ENCODE data around the gene UCP3. TPM values are rescaled to one million over a fixed set of nuclear protein-coding genes. Genes with fewer than 3 reads are reported as not detected.

Gene UCP3
- total RNA-seq, 2 donors from 2014 or later: 0.55 to 6.8 TPM

- intact Hi-C loops (cut with DNase I): no loop called here
- no peaks in the 10 kb centered on the region for H3K27me3 ChIP-seq (replicated peaks; ENCODE audit: insufficient read depth)
- no peaks in the 10 kb centered on the region for H3K9me3 ChIP-seq
- no peaks in the 10 kb centered on the region for H3K36me3 ChIP-seq
- no peak overlapping the region for H3K27ac ChIP-seq
- TF ChIP-seq POLR2AphosphoS5 (IDR thresholded peaks at IDR 0.05) (no peak), POLR2A (IDR thresholded peaks at IDR 0.05) (no peak)
- TF ChIP-seq, protein P1, sequence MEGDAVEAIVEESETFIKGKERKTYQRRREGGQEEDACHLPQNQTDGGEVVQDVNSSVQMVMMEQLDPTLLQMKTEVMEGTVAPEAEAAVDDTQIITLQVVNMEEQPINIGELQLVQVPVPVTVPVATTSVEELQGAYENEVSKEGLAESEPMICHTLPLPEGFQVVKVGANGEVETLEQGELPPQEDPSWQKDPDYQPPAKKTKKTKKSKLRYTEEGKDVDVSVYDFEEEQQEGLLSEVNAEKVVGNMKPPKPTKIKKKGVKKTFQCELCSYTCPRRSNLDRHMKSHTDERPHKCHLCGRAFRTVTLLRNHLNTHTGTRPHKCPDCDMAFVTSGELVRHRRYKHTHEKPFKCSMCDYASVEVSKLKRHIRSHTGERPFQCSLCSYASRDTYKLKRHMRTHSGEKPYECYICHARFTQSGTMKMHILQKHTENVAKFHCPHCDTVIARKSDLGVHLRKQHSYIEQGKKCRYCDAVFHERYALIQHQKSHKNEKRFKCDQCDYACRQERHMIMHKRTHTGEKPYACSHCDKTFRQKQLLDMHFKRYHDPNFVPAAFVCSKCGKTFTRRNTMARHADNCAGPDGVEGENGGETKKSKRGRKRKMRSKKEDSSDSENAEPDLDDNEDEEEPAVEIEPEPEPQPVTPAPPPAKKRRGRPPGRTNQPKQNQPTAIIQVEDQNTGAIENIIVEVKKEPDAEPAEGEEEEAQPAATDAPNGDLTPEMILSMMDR (IDR thresholded peaks at IDR 0.05): no peak
- WGBS: 93% methylated on average over 5 of the region's 5 CpGs
- H3K4me1 ChIP-seq (replicated peaks): no peaks in the 10 kb centered on the region
- H3K4me3 ChIP-seq: no peak overlapping the region
- DNase-seq (ENCODE audit: low spot score): no peak
These were observed 40.1 kb upstream of the UCP3 start for GRCh38 chr11:74048993-74049392.

GRCh38 chr11:74044538-74044937 is 35.7 kb upstream of the UCP3 start:
- DNase-seq (ENCODE audit: low spot score): no peak
- Histone ChIP-seq H3K27ac (no peak overlapping the region), H3K36me3 (peaks cover 0 to 3% of the 10 kb centered on the region in 2 donors), H3K9me3 (no peaks in the 10 kb centered on the region), H3K4me1 (replicated peaks) (no peaks in the 10 kb centered on the region), H3K4me3 (no peak overlapping the region), H3K27me3 (replicated peaks; ENCODE audit: insufficient read depth) (no peaks in the 10 kb centered on the region)
- TF ChIP-seq POLR2AphosphoS5 (IDR thresholded peaks at IDR 0.05): no peak
- TF ChIP-seq, protein P1 (IDR thresholded peaks at IDR 0.05): no peak
- TF ChIP-seq POLR2A (IDR thresholded peaks at IDR 0.05): no peak
- intact Hi-C loops (cut with DNase I): no loop called here
- 79% methylated on average over 2 of the region's 2 CpGs for WGBS

- Histone ChIP-seq H3K4me1 (replicated peaks) (no peaks in the 10 kb centered on the region), H3K36me3 (peaks cover 0 to 3% of the 10 kb centered on the region in 2 donors), H3K27me3 (replicated peaks; ENCODE audit: insufficient read depth) (no peaks in the 10 kb centered on the region), H3K4me3 (no peak overlapping the region), H3K27ac (no peak overlapping the region), H3K9me3 (no peaks in the 10 kb centered on the region)
- WGBS: 100% methylated on average over 1 of the region's 1 CpG
- no peak for TF ChIP-seq POLR2AphosphoS5 (IDR thresholded peaks at IDR 0.05)
- TF ChIP-seq POLR2A (IDR thresholded peaks at IDR 0.05): no peak
- TF ChIP-seq, protein P1 (IDR thresholded peaks at IDR 0.05): no peak
- DNase-seq (ENCODE audit: low spot score): no peak
- intact Hi-C loops (cut with DNase I): no loop called here
These were observed 34.6 kb upstream of the UCP3 start for GRCh38 chr11:74043450-74043849.

DNA sequence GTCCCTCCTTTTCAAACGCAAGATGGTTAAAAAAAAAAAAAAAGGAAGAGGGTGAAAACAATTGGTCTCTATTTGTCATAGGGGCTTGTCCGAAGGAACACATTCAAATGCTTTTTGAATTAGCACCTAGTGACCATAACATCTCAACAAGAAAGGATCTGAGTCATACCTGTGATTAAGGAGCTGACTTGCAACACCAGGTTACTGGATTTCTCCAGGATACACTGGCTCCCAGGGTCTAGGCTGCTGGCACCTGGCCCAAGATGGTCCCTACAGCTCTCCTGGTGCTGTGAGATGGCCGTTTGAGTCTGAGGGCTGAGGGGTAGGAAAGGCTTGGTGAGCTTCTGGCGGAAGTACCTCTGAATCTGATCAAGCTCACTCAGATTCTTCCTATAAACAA is 28.4 kb upstream of the UCP3 start:
- Histone ChIP-seq H3K36me3 (peaks cover 0 to 10% of the 10 kb centered on the region in 2 donors), H3K9me3 (no peaks in the 10 kb centered on the region), H3K4me3 (no peak overlapping the region), H3K27me3 (replicated peaks; ENCODE audit: insufficient read depth) (no peaks in the 10 kb centered on the region), H3K4me1 (replicated peaks) (no peaks in the 10 kb centered on the region), H3K27ac (no peak overlapping the region)
- 82% methylated on average over 4 of the region's 4 CpGs for WGBS
- TF ChIP-seq POLR2AphosphoS5 (IDR thresholded peaks at IDR 0.05) (no peak), POLR2A (IDR thresholded peaks at IDR 0.05) (no peak)
- TF ChIP-seq, protein P1 (IDR thresholded peaks at IDR 0.05): no peak
- no peak for DNase-seq (ENCODE audit: low spot score)
- intact Hi-C loops (cut with DNase I): no loop called here

DNA sequence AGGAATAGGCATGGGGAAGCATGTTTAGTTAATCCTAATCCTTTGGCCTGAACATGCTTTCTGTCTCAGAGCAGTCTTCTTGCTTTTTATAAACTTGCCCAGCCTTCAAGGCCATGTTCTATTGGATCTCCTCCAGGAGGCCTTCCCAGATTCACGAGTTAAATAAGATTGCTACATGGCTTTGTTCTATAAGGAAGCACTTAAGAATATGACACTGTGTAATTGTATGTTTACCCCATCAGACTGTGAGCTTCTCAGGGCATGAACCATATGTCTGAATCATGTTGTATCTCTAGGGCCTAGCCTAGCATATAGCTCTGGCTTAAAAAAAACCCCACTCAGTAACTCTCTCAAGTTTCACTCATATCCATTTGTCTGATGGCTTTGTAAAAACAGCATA is 26.4 kb upstream of the UCP3 start:
- no peaks in the 10 kb centered on the region for H3K9me3 ChIP-seq
- no peaks in the 10 kb centered on the region for H3K4me1 ChIP-seq (replicated peaks)
- no peak overlapping the region for H3K27ac ChIP-seq
- DNase-seq (ENCODE audit: low spot score): no peak
- H3K27me3 ChIP-seq (replicated peaks; ENCODE audit: insufficient read depth): no peaks in the 10 kb centered on the region
- TF ChIP-seq, protein P1 (IDR thresholded peaks at IDR 0.05): no peak
- TF ChIP-seq POLR2A (IDR thresholded peaks at IDR 0.05) (no peak), POLR2AphosphoS5 (IDR thresholded peaks at IDR 0.05) (peak; percentile 53)
- 35% methylated on average over 1 of the region's 1 CpG for WGBS
- H3K4me3 ChIP-seq: no peak overlapping the region
- peaks cover 0 to 7% of the 10 kb centered on the region in 2 donors for H3K36me3 ChIP-seq
- intact Hi-C loops (cut with DNase I): no loop called here

Data from prostate gland (tissue), 2 donors.